Measurements from ENCODE around the gene HSF4.

HSF4 gene

GRCh38 chr16:67210069-67210937 is 45.8 kb downstream of the HSF4 start:
- H3K36me3 ChIP-seq (ENCODE audit: insufficient read depth, low read length) = no peaks in the 10 kb centered on the region
- no peak overlapping the region for H3K4me2 ChIP-seq (ENCODE audit: low read length)
- no peaks in the 10 kb centered on the region for H3K27me3 ChIP-seq (ENCODE audit: control insufficient read depth, insufficient read depth, low read length)
- H3K4me1 ChIP-seq (ENCODE audit: control insufficient read depth, insufficient read depth, low read length) = peaks cover 22% of the 10 kb centered on the region
- H3K9ac ChIP-seq (ENCODE audit: low read depth, low read length) = no peak overlapping the region
- H3K4me3 ChIP-seq (ENCODE audit: low read length) = no peak overlapping the region
- H3K9me3 ChIP-seq (replicated peaks; ENCODE audit: low read length) = no peaks in the 10 kb centered on the region

GRCh38 chr16:67211674-67212073 is 47.1 kb downstream of the HSF4 start:
- Histone ChIP-seq H3K36me3 (ENCODE audit: insufficient read depth, low read length) (no peaks in the 10 kb centered on the region), H3K9ac (ENCODE audit: low read depth, low read length) (no peak overlapping the region), H3K27me3 (ENCODE audit: control insufficient read depth, insufficient read depth, low read length) (no peaks in the 10 kb centered on the region), H3K4me3 (ENCODE audit: low read length) (no peak overlapping the region), H3K4me1 (ENCODE audit: control insufficient read depth, insufficient read depth, low read length) (peaks cover 17% of the 10 kb centered on the region), H3K4me2 (ENCODE audit: low read length) (no peak overlapping the region), H3K9me3 (replicated peaks; ENCODE audit: low read length) (no peaks in the 10 kb centered on the region)

DNA sequence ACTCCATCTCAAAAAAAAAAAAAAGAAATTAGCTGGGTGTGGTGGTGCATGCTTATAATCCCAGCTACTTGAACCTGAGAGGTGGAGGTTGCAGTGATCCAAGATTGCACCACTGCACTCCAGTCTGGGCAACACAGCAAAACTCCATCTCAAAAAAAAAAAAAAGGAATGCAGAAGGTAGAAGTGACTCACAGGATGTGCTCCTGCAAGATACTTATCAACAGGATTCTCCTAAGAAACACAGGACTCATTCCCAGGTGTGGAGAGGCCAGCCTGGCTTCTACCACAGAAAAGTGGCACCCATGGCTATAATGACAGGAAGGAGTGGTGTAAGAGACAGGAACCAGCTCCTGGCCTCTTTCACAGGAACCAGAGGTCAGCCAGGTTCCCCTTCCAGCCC is 48.2 kb downstream of the HSF4 start:
- Histone ChIP-seq H3K9me3 (replicated peaks; ENCODE audit: low read length) (no peaks in the 10 kb centered on the region), H3K9ac (ENCODE audit: low read depth, low read length) (no peak overlapping the region), H3K4me2 (ENCODE audit: low read length) (no peak overlapping the region), H3K4me3 (ENCODE audit: low read length) (no peak overlapping the region), H3K27me3 (ENCODE audit: control insufficient read depth, insufficient read depth, low read length) (no peaks in the 10 kb centered on the region), H3K36me3 (ENCODE audit: insufficient read depth, low read length) (no peaks in the 10 kb centered on the region), H3K4me1 (ENCODE audit: control insufficient read depth, insufficient read depth, low read length) (peaks cover 6% of the 10 kb centered on the region)

DNA sequence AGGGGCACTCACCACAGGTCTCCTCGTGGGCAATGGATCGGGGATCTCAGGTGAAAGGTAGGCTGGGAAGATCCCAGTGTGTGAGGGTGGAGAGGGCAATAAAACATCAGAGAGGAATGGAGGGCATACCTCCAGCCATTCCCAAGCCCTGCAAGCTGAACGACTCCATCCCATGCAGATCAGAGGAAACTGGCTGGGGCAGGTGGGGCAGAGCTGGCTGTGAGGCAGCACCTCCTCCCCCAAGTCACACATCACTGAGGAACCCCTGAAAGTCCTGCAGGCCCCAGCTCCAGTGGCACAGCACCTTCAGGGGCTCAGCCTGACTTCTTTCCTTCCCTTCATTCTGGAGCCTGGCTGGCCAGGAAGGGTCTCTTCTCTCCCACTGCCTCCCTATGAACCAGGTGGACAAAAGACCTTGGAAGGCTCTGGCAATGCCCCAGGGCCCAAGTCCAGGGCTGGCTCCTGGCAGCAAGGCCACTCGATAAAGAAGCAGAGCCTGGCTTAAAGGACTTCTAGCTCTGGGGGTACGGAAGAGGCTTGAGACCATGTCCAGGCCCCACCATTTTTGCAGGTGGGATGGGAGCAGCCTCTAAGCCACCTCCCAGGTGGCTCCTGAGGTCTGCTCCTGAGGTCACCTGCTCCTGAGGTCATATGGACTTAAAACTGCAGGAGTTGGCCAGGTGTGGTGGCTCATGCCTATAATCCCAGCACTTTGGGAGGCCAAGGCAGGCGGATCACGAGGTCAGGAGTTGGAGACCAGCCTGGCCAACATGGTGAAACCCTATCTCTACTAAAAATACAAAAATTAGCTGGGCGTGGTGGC is 48.9 kb downstream of the HSF4 start:
- Histone ChIP-seq H3K27me3 (ENCODE audit: control insufficient read depth, insufficient read depth, low read length) (no peaks in the 10 kb centered on the region), H3K4me2 (ENCODE audit: low read length) (no peak overlapping the region), H3K36me3 (ENCODE audit: insufficient read depth, low read length) (no peaks in the 10 kb centered on the region), H3K4me1 (ENCODE audit: control insufficient read depth, insufficient read depth, low read length) (no peaks in the 10 kb centered on the region), H3K4me3 (ENCODE audit: low read length) (no peak overlapping the region), H3K9ac (ENCODE audit: low read depth, low read length) (no peak overlapping the region), H3K9me3 (replicated peaks; ENCODE audit: low read length) (no peaks in the 10 kb centered on the region)

- Histone ChIP-seq H3K4me3 (ENCODE audit: low read length) (no peak overlapping the region), H3K27me3 (ENCODE audit: control insufficient read depth, insufficient read depth, low read length) (no peaks in the 10 kb centered on the region), H3K9ac (ENCODE audit: low read depth, low read length) (no peak overlapping the region), H3K9me3 (replicated peaks; ENCODE audit: low read length) (no peaks in the 10 kb centered on the region), H3K4me1 (ENCODE audit: control insufficient read depth, insufficient read depth, low read length) (no peaks in the 10 kb centered on the region), H3K36me3 (ENCODE audit: insufficient read depth, low read length) (no peaks in the 10 kb centered on the region), H3K4me2 (ENCODE audit: low read length) (no peak overlapping the region)
Measured at GRCh38 chr16:67215706-67216105, 51.2 kb downstream of the HSF4 start.

- Histone ChIP-seq H3K36me3 (ENCODE audit: insufficient read depth, low read length) (no peaks in the 10 kb centered on the region), H3K4me2 (ENCODE audit: low read length) (no peak overlapping the region), H3K4me3 (ENCODE audit: low read length) (no peak overlapping the region), H3K4me1 (ENCODE audit: control insufficient read depth, insufficient read depth, low read length) (no peaks in the 10 kb centered on the region), H3K27me3 (ENCODE audit: control insufficient read depth, insufficient read depth, low read length) (no peaks in the 10 kb centered on the region), H3K9me3 (replicated peaks; ENCODE audit: low read length) (no peaks in the 10 kb centered on the region), H3K9ac (ENCODE audit: low read depth, low read length) (no peak overlapping the region)
Measured at GRCh38 chr16:67216612-67217490, 52.3 kb downstream of the HSF4 start.

Small RNA genes lying within 50 kb of the gene (small RNA-seq; reads per million reads assigned to genes)
- gene MIR328 = 1.1 reads per million, percentile 38 among the genes with 10 or more reads in this experiment

Measured in skeletal muscle satellite cell (primary cell).